Ovary (tissue), 9 donors: ENCODE results near the gene NUBP2. TPM values are rescaled to one million over a fixed set of nuclear protein-coding genes. Genes with fewer than 3 reads are reported as not detected.

Experiments used
- DNase-seq, 5 donors: peaks; one replicate each; pipeline ENCODE4 v3.0.0-alpha.2; 2019 to 2020
- H3K27ac ChIP-seq, 2 donors: fragments of 200-600 bp; one replicate each; pipeline versions ENCODE4 v1.5.1 to v1.8.0; 2019 to 2022
- H3K27me3 ChIP-seq: fragments of 200-600 bp; one replicate; pipeline ENCODE4 v1.8.0; 2022
- H3K36me3 ChIP-seq: fragments of 200-600 bp; sonication (generic); one replicate; pipeline ENCODE4 v1.5.1; 2019
- H3K4me1 ChIP-seq: one replicate; pipeline ENCODE4 v1.8.1; 2013; ENCODE audit warnings: mild to moderate bottlenecking, moderate library complexity; ENCODE audit not compliant: insufficient read depth
- H3K4me3 ChIP-seq: fragments of 200-600 bp; sonication (generic); one replicate; pipeline ENCODE4 v1.5.1; 2017
- H3K9me3 ChIP-seq, 2 donors: fragments of 200-600 bp in 1 of 2; sonication (generic) in 1 of 2; one replicate each; pipeline versions ENCODE4 v1.5.1 to v1.8.1; 2013 to 2019; ENCODE audit warnings: mild to moderate bottlenecking in 1 of 2, moderate library complexity in 1 of 2
- CTCF ChIP-seq, 3 donors: fragments of 450-650 bp in 2 of 3; fragments of 200-600 bp in 1 of 3; IDR thresholded peaks; one replicate each; pipeline versions ENCODE4 v1.5.1 to v1.8.0; 2016 to 2022; ENCODE audit warnings: antibody characterized with exemption in 3 of 3, mild to moderate bottlenecking in 1 of 3
- EP300 ChIP-seq: sonication (generic); formaldehyde crosslinking; IDR thresholded peaks from one replicate; pipeline ENCODE4 v1.6.1; 2017; ENCODE audit warnings: antibody characterized with exemption
- POLR2A ChIP-seq: fragments of 450-650 bp; IDR thresholded peaks from one replicate; pipeline ENCODE4 v1.6.1; 2017; ENCODE audit warnings: antibody characterized with exemption, mild to moderate bottlenecking, moderate library complexity
- whole genome bisulfite sequencing, 3 donors: extraction: QIAGEN DNeasy Blood & Tissue Kit in 1 of 3; methylation state at CpG; one replicate each; pipeline versions ENCODE4 v1.1.5 to v1.1.7; 2013 to 2017; 5-methylcytosine and 5-hydroxymethylcytosine counted together
- intact Hi-C, 4 donors: fragments of 100-400 bp; cut with DNase I; formaldehyde crosslinking; loops; one replicate each; pipeline versions ENCODE4 v1.11.0 to v1.15.1; 2022 to 2023
- polyA plus RNA-seq, 2 donors: library from polyadenylated mRNA; stranded (reverse); fragments of 200-250 nt in 1 of 2; fragments of 350-450 nt in 1 of 2; fragmentation: Illumina TruSeq in 1 of 2; extraction: RNeasy Lipid Tissue Mini Kit (QIAGEN cat#74804) in 1 of 2; gene quantifications; one replicate each; pipeline ENCODE4 v1.2.3, GENCODE V29; 2013 to 2014
- total RNA-seq, 7 donors: library from RNA; depleted of rRNA in 2 of 7; stranded (reverse); fragments of >200 nt in 2 of 7; fragmentation: NEBNext Ultra II Directional in 3 of 7; extraction: Animal tissue kit (Norgen Biotek cat#: 25700) in 3 of 7; gene quantifications; one replicate each; pipeline versions ENCODE4 v1.1.0 to v1.2.4, GENCODE V29; 2016 to 2023
- donor health status: DM: no; HTN: no; CAD: no; lungs with moderate emphysema.
- donor health status: DM: no; HTN: no; CAD: no.
- donor health status: Bipolar disorder and iron deficiency.
- donor health status: DM: yes; HTN: yes; CAD: no.
- donor health status: DM: no; HTN: no; CAD: no.
- donor health status: DM: yes; HTN: yes; CAD: no.

The NUBP2 gene
- total and polyA plus RNA-seq, 9 donors = 0.50 to 76.5 (median 52.3) TPM

GRCh38 chr16:1767116-1767994 is 15.4 kb upstream of the NUBP2 start:
- Histone ChIP-seq H3K4me3 (no peak overlapping the region), H3K9me3 (no peaks in the 10 kb centered on the region), H3K27me3 (no peaks in the 10 kb centered on the region), H3K36me3 (no peaks in the 10 kb centered on the region), H3K27ac (no peak overlapping the region), H3K4me1 (peaks cover 8% of the 10 kb centered on the region)
- intact Hi-C loops = no loop called here
- WGBS, 3 donors = 86 to 91% (median 90%) methylated on average over 41 to 42 of the region's 42 CpGs
- TF ChIP-seq CTCF (IDR thresholded peaks at IDR 0.05) = no peak
- peak in 1 of 5 donors; percentile 10 for DNase-seq

GRCh38 chr16:1768061-1768766 is 14.5 kb upstream of the NUBP2 start:
- no peaks in the 10 kb centered on the region for H3K27me3 ChIP-seq
- TF ChIP-seq CTCF (IDR thresholded peaks at IDR 0.05) = no peak
- no peak for TF ChIP-seq POLR2A
- no peak for TF ChIP-seq EP300
- H3K27ac ChIP-seq = no peak overlapping the region
- intact Hi-C loops = no loop called here
- peaks cover 9% of the 10 kb centered on the region for H3K4me1 ChIP-seq
- WGBS, 3 donors = 79 to 82% (median 79%) methylated on average over 41 of the region's 41 CpGs
- peak in 2 of 5 donors; percentile 17 to 51 for DNase-seq
- no peaks in the 10 kb centered on the region for H3K9me3 ChIP-seq
- no peaks in the 10 kb centered on the region for H3K36me3 ChIP-seq
- H3K4me3 ChIP-seq = no peak overlapping the region

- 69 to 73% (median 70%) methylated on average over 23 to 26 of the region's 26 CpGs for WGBS, 3 donors
- Histone ChIP-seq H3K27me3 (no peaks in the 10 kb centered on the region), H3K27ac (no peak overlapping the region), H3K4me3 (no peak overlapping the region), H3K9me3 (no peaks in the 10 kb centered on the region), H3K4me1 (peaks cover 13% of the 10 kb centered on the region), H3K36me3 (no peaks in the 10 kb centered on the region)
- DNase-seq = peak in 1 of 5 donors; percentile 61
- no peak for TF ChIP-seq EP300
- TF ChIP-seq POLR2A = no peak
- no peak for TF ChIP-seq CTCF (IDR thresholded peaks at IDR 0.05)
- intact Hi-C loops = no loop called here
Observed at GRCh38 chr16:1768767-1769401, 13.9 kb upstream of the NUBP2 start.

GRCh38 chr16:1769402-1770300 is 13.1 kb upstream of the NUBP2 start:
- WGBS, 3 donors = 61 to 80% (median 68%) methylated on average over 22 to 27 of the region's 27 CpGs
- H3K36me3 ChIP-seq = no peaks in the 10 kb centered on the region
- TF ChIP-seq POLR2A (peak; percentile 2), EP300 (no peak), CTCF (IDR thresholded peaks at IDR 0.05) (no peak)
- H3K4me1 ChIP-seq = peaks cover 17% of the 10 kb centered on the region
- peak overlapping the region in 1 of 2 donors; percentile 27 for H3K27ac ChIP-seq
- peak in 1 of 5 donors; percentile 50 for DNase-seq
- no peaks in the 10 kb centered on the region for H3K9me3 ChIP-seq
- intact Hi-C loops = no loop called here
- peak overlapping the region; percentile 92 for H3K4me3 ChIP-seq
- H3K27me3 ChIP-seq = no peaks in the 10 kb centered on the region
